ENCODE data around the gene AMFR.

DNA sequence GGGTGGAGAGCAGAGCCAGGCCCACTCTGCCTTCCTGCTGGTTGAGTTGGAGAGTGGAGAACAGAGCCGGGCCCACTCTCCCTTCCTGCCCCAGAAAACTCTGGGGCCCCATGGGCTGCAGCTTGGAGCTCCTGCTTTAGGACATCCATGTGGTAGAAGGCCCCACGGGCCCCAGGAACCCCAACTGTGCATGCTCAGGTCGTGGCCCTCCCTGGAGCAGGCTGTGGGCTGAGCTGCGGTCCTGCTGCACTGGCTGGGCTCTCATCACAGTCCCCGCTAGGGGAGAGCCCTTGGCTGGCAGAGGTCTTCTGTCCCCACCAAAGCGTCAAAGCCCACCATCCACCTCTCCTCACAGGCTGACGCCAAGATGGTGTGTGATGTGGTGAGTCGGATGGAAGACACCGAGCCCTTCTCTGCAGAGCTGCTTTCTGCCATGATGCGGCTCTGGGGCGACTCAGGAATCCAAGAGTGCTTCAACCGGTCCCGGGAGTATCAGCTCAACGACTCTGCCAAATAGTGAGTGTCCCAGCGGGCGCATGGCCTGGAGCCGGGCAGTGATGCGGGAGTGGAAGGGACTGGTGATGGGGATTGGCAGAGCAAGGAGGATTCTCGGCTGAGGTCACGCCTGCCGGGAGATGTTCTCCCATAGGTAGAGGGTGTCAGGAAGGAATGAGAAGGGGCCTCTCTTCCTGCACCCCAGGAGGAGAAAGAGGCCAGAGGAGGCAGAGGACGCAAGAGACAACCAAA, 96.9 kb downstream of the AMFR start:
- TF ChIP-seq, protein P1, sequence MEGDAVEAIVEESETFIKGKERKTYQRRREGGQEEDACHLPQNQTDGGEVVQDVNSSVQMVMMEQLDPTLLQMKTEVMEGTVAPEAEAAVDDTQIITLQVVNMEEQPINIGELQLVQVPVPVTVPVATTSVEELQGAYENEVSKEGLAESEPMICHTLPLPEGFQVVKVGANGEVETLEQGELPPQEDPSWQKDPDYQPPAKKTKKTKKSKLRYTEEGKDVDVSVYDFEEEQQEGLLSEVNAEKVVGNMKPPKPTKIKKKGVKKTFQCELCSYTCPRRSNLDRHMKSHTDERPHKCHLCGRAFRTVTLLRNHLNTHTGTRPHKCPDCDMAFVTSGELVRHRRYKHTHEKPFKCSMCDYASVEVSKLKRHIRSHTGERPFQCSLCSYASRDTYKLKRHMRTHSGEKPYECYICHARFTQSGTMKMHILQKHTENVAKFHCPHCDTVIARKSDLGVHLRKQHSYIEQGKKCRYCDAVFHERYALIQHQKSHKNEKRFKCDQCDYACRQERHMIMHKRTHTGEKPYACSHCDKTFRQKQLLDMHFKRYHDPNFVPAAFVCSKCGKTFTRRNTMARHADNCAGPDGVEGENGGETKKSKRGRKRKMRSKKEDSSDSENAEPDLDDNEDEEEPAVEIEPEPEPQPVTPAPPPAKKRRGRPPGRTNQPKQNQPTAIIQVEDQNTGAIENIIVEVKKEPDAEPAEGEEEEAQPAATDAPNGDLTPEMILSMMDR (IDR thresholded peaks at IDR 0.05 in 8 of 11, conservative IDR thresholded peaks at IDR 0.05 in 3 of 11) = no peak
- no peak for TF ChIP-seq POLR2AphosphoS5 (IDR thresholded peaks at IDR 0.05)

Data from spleen (tissue), 7 donors.